HG03521 (cell line): ENCODE results near the gene GNA12.
"Not testable (repeated sequence)": the region's sequence is repeated elsewhere in the genome, so short reads cannot be mapped to it uniquely, and the experiment has no call there.

Experiments
- ATAC-seq: cut with Tn5 transposase; IDR thresholded peaks from one replicate; pipeline ENCODE4 v1.9.1; 2021; ENCODE audit warnings: mild to moderate bottlenecking, moderate library complexity; ENCODE audit not compliant: unreplicated experiment

Gene GNA12

DNA sequence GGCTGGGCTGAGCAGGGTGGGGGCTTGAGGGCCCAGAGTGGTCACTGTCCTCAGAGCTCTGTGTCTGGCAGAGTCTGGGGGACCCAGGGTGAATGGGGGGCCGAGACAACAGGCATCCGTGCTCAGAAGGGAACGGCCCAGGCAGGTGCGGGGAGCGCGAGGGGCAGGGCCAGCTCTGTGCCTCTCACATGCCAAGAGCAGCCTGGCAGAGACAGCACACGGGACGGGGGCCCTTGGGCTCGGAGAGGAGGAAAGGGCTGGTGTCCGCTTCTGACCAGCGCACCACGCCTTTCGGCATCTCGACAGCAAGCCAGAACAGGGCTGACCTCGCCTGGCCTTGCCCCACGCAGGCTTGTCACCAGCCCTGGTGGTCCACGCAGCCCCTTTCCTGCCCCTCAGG is 142.7 kb downstream of the GNA12 start:
- no peak for ATAC-seq

DNA sequence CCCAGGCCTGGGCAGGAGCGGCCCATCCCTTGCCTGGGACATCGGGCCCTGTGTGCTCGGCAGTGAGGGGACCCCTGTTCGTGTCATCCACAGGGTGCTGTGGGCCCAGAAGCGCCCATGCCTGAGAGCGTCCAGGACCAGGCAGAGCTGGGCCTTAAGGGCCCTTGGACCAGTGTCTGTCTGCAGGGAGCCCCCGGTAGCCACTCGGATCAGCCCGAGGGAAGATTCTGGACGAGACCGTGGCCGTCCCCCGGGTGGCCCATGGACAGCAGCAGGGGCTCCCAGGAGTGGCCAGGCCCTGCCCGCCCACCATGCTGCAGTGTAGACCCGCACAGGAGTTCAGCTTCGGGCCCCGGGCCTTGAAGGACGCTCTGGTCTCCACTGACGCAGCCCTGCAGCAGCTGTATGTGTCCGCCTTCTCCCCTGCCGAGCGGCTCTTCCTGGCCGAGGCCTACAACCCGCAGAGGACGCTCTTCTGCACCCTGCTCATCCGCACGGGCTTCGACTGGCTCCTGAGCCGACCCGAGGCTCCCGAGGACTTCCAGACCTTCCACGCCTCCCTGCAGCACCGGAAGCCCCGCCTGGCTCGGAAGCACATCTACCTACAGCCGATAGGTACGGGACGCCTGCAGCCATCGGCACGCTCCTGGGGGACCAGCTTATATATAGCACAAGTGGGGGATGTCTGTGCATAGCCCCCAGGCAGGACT is 143.8 kb downstream of the GNA12 start:
- no peak for ATAC-seq

DNA sequence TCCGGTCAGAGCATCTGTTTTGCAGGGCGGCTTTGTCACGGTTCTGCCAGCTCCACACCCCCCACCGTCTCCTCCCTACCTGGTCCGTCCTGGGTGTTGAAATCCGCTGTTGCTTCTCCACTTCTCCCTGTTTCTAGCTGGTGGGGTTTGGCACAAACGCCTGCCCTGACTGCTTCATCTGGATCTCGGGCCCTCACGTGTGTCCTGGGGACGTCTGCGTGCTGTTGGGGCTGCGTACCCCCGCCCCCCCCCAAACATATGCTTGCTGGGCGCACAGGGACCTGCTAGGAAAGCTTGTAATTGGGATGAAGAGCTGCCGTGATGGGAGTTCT is 144.9 kb downstream of the GNA12 start:
- no peak for ATAC-seq

DNA sequence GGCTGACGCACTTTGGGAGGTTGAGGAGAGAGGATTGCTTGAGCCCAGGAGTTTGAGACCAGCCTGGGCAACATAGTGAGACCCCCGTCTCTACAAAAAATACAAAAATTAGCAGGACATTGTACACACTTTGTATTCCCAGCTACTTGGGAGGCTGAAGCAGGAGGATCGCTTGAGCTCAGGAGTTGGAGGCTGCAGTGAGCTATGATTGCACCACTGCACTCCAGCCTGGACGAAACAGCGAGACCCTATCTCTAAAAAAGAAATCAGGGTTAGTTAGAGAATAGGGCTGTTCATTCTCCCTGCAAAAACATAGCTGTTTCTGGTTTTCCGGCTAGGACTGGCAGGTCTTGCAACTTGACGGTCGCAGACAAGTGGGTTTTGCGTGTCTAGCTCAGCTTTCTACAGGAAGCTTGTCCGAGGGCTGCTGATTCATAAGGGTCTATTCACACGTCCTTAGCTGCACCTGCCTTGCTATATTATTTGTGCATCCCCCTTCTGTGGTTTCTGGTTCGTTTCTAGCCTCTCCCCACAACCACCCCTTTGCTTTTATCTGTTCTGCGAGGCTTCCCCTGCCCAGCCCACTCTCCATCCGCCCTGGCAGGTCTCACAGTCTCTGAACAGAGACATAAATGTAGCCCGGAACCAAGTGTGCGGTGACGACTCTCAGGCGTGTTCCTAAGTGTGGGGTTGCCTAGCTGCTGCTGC is 145.4 kb downstream of the GNA12 start:
- ATAC-seq: peak; percentile 93

DNA sequence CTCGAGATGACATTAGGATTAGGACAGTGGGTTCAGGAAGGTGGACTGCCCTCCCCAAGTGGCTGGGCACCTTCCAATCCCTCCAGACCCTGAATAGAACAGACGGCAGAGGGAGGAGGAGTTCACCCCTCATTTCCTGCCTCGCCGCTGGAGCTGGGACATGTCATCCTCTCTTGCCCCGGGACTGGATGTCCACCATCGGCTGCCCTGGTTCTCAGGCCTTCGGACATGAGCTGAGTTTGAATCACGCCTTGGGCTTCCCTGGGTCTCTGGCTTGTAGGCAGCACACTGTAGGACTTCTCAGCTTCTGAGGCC is 150.0 kb downstream of the GNA12 start:
- not testable (repeated sequence) for ATAC-seq

DNA sequence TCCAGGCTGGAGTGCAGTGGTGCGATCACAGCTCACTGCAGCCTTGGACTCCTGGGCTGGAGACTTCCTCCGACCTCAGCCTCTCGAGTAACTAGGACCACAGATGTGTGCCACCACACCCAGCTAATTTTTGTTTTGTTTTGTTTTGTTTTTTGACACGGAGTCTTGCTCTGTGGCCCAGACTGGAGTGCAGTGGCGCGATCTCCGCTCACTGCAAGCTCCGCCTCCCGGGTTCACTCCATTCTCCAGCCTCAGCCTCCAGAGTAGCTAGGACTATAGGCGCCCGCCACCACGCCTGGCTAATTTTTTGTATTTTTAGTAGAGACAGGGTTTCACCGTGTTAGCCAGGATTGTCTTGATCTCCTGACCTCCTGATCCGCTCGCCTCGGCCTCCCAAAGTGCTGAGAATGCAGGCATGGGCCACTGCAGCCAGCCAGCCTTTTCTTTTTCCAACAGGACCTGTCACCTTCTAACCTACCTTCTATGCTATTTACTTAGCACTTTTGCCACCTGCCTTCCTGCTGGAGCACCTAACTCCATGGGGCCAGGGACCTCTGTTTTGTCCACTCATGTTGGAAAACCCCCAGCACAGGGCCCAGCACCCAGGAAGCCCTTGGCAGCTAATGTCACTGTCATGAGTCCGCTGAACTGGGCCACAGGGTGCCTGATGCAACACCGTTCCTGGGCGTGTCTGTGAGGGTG is 150.5 kb downstream of the GNA12 start:
- not testable (repeated sequence) for ATAC-seq

DNA sequence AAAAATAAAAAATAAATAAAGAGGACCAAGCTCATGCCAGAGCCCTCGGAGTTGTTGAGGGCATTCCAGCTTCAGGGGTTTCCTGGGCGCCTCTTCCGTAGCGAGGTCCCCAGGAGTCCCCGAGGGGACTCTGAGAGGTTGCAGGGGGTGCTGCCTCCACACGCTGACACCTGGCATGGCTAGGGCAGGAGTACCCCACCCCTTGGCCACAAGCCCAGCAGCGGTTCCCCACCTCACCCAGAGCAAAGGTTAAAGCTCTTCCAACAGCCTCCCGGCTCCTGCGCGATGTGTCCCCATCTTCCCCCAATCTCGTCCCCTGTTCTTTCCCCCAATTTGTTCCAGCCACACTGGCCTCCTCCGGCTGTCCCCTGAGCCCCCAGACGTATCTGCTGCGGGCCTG is 151.6 kb downstream of the GNA12 start:
- ATAC-seq: no peak

DNA sequence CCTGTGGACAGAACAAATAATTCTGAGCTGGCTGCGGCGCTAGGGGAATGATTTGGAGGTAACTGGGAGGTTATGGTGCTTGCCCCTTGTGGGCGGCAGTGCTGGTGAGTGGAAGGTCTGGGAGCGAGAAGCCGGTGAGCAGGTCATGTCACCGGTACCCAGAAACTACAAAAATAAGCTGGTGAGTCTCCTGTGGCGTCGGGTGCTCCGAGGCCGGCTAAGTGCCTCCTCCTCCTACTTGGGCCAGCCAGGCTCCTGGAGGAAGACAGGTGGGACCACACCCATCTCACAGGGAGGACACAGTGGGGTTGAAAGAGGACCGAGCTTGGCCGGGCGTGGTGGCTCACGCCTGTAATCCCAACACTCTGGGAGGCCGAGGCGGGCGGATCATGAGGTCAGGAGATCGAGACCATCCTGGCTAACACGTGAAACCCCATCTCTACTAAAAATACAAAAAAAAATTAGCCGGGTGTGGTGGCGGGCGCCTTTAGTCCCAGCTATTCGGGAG is 152.1 kb downstream of the GNA12 start:
- ATAC-seq: not testable (repeated sequence)

DNA sequence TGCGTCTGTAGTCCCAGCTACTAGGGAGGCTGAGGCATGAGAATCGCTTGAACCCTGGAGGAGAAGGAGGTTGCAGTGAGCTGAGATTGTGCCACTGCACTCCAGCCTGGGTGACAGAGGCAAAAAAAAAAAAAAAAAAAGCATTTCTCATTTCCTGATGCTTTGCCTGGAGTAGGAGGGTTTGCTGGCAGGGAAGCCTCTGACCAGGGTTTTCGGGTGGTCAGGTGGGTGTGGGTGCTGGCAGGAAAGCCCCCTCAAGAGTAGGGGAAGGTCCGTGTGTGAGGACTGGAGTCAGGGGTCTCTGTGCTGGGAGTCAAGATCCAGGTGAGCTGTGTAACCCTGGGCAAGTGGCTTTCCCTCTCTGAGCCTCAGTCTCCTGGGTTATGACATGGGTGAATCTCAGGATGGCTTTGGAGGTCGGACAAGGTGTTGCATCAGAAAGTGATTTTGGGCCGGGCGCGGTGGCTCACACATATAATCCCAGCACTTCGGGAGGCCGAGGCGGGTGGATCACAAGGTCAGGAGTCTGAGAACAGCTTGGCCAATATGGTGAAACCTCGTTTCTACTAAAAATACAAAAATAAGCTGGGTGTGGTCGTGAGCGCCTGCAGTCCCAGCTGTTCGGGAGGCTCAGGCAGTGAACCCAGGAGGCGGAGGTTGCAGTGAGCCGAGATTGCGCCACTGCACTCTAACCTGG is 152.9 kb downstream of the GNA12 start:
- no peak for ATAC-seq

DNA sequence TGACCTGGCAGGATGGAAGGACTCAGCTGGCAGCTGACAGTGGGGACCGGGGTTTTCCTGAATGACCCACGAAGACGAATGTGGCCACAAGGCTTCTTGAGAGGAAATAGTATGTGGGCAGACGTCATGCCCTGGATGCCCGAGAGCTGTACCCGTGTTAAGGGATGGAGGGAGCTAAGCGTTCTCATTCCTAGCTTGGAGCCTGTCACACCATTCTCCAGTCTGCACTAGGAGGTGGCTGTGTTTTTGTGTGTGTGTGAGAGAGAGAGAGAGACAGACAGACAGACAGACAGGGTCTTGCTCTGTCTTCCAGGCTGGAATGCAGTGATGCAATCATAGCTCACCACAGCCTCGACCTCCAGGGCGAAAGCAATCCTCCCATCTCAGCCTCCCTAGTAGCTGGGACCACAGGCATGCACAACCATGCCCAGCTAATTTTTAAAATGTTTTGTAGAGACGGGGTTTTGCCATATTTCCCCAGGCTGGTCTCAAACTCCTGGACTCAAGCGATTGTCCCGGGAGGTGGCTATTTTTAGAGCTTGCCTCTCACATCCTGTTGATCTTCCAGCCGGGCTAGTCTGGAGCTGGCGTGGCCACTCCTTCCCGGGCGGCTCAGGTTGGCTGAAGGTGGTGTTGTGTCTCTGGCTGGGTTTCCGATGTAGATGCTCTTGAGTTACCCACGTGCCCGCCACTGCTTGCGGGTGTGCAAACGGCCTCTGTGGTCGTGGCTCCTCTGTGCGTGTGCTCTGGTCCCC is 154.0 kb downstream of the GNA12 start:
- ATAC-seq: no peak

DNA sequence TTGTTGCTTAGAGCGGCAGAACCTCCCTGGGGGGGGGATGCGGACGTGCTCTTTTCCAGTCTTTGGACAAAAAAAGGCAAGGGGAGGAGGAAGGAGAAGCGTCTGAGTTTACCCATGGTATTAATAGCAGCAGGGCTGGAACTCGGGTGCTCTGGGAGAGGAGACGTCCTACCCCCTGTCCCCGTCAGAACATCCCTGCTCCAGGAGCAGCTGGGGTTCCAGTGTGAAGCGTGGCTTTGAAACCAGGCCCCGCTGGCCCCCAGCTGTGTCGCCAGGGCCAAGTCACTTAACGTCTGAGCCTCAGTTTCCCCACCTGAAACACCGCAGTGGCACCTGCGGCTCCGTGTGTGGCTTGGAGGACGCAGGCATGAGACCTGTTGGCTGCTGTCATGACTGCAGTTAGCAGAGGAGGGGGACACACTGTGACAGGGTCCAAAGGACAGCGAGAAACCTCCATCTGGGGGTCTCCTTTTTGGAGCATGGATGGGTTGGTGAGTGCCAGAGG is 154.7 kb downstream of the GNA12 start:
- no peak for ATAC-seq

DNA sequence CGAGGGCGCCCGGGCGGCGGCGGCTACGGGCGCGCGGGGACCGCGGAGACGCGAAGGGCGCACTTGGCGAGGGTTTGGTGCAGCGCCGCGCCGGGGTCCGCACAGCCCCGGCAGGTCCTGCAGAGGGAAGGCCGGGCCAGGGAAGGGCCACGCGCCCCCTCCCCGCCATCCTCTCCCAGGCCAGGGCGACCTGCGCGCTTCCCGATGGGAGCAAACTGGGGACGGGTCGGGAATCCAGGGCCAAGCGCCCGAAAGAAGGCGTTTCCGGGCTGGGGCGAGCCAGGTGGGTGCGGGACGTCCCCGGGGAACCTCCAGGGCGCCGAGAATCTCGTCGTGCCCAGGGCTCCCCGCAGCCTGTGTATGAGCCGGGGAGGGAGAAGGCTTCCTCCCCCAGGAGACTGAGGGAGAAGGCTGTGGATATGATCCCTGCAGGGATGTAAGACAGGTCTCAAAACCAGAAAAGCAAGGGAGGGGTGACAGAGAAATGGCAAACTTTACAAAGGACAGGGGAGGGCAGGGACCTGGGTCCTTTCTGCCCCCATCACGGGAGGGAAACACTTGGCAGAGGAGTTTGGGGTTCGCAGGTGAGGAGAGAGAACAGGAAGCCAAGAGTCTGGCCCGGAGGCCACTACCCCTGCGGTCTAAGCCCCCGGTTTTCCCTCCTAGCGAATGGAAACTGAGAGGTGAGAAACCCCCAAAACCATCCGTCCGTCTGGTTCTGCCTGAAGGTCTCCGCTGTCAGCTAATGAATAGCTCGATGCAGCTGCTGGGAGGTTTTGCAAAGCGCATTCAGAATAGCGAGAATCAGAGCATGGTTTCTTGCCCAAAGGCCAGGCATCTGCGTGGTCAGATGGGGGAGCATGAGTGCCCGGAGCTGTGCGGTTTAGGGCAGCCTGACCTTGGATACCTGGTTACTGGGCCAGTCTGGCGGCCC is 155.4 kb downstream of the GNA12 start:
- peak; percentile 52 for ATAC-seq

DNA sequence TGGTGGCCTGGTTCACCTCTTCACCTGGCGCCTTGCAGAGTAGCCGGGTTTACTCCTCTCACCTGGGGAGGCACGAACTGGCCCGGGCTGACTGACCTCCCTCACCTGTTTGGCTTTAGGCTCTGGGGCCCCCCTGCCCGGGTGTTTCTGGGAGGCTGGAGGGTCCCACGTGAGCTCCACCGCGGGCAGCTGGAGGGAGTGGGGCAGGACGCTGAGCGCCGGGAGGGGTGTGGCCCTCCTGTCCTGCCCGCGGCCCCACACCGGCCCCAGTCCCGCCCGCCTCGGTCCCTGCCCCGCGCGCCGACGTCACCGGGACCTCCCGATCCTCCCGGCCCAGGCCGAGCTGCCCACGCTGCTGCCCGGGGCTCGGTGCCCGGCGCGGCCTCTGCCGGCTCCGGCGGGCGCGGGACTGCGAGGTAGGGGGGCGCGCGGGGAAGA is 156.2 kb downstream of the GNA12 start, which contains the start of gene AMZ1:
TSS of gene AMZ1 (plus strand) at position 322 of the 438 bp plus-strand sequence. CDS start 12,250 bp downstream, outside the sequence.
- ATAC-seq: peak; percentile 6

DNA sequence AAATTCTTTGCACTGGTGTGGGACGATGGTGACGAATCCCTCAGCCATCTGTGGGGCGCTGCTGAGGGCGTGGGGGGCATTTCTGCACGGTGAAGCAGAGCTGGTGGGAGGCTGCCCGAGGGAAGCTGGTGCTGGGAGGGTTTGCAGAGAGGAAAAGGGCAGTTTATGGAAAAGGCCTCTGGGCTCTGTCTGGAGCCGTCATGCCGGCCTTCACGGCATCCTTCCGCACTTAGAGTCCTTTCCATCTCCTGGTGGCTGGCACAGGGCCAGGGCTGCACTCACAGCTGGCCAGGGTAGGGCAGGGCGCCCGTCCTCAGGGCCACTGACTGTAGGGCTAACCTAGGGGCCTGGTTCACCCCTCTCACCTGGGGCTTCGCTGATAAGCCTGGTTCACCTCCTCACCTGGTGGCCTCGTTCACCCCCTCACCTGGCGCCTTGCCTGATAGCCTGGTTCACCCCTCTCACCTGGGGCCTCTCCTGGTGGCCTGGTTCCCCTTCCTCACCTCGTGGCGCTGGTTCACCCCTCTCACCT is 156.7 kb downstream of the GNA12 start:
- no peak for ATAC-seq

DNA sequence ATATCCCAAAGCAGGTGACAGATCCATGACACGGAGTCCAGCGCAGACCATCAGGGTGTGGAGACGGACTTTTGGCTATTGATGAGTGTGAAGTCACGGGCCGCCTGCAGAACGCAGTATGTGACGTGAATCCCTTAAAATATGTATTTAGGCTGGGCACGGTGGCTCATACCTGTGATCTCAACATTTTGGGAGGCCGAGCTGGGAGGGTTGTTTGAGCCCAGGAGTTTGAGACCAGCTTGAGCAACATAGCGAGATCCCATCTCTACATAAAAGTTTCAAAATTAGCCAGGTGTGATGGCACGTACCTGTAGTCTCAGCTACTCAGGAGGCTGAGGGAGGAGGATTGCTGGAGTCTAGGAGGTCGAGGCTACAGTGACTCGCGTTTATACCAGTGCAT is 158.0 kb downstream of the GNA12 start:
- ATAC-seq: no peak

DNA sequence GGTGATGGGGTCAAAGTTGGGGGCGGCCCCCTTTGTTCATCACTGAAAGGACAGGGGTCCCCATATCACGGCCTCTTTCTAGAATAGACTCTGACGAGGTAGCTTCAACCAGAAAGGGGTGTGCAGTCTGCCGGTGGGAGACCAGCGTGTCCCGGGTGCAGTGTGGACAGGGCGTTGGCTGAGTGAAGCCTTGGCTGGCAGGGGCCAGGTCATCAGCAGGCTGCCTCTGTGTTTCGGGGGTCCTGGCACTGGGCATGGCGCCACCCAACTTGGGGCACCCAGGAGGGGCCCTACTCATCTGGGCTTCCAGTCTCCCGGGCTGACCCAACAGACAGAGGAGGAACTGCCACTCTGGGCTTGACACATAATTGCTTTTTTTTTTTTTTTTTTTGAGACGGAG is 159.6 kb downstream of the GNA12 start:
- ATAC-seq: no peak

DNA sequence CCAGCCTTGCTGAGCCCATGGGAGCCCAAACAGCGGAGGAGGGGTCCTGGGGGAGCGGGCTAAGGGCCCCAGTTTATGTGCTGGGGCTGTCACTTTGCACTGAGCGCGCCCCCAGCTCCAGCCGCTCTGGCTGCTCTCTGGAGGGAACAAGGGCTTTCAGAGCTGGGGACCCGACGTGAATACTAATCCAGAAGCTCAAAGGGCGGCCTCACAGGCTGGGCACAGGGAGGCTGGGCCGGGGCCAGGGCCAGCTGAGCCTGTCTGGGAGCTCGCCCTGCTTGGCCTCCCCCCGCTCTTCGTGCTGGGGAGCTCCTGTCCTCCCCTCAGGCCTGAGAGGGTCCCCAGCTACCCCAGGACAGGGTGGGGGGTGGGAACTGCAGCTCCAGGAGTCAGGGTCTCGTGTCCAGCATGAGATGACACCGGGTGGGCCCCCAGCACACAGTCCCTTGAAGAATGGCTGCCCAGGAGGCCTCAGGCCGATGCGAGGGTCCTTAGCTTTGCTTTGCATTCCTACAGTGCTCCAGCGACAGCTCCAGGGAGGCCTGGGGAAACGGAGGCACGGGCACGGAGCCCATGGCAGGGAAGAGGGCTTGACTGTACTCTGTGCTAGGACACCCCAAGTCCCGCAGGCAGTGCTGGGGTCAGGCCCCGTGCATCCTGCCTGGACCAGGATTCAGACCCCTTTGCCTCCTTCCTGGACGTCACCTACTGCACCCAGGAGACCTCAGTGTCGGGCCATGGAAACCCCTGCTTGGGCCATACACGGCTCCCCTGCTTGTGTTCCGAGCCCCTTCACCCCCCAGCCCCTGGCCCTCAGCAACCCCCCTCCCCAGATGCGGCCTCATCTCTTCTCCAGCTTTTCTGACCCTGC is 161.9 kb downstream of the GNA12 start:
- no peak for ATAC-seq
